NCI-H510A (cell line): Measurements from ENCODE around the gene RIPOR3.
"Not testable (repeated sequence)": the region's sequence is repeated elsewhere in the genome, so short reads cannot be mapped to it uniquely, and the experiment has no call there.

Experiments
- DNase-seq: peaks from one replicate; lab custom pipeline; 2025; lab: John Stamatoyannopoulos, UW

RIPOR3 gene

GRCh38 chr20:50574586-50574985 lies 116.8 kb downstream of the RIPOR3 start:
- DNase-seq = no peak

GRCh38 chr20:50574108-50574507 lies 117.2 kb downstream of the RIPOR3 start:
- DNase-seq = no peak

- peak; percentile 60 for DNase-seq
Measured at GRCh38 chr20:50572938-50573777, 118.2 kb downstream of the RIPOR3 start.

GRCh38 chr20:50571466-50571865 lies 119.9 kb downstream of the RIPOR3 start:
- DNase-seq = no peak

- DNase-seq = peak; percentile 38
Measured at GRCh38 chr20:50569864-50570836, 121.2 kb downstream of the RIPOR3 start.

GRCh38 chr20:50569487-50569863 lies 121.9 kb downstream of the RIPOR3 start:
- not testable (repeated sequence) for DNase-seq

GRCh38 chr20:50568549-50568942 lies 122.8 kb downstream of the RIPOR3 start:
- DNase-seq = no peak

- no peak for DNase-seq
Measured at GRCh38 chr20:50567860-50568548, 123.3 kb downstream of the RIPOR3 start.

GRCh38 chr20:50565871-50566270 lies 125.5 kb downstream of the RIPOR3 start:
- no peak for DNase-seq

GRCh38 chr20:50565383-50565782 lies 126.0 kb downstream of the RIPOR3 start:
- no peak for DNase-seq

GRCh38 chr20:50563133-50563944 lies 128.0 kb downstream of the RIPOR3 start:
- DNase-seq = peak; percentile 81

- DNase-seq = peak; percentile 96
Measured at GRCh38 chr20:50562262-50562701, 129.1 kb downstream of the RIPOR3 start.

- no peak for DNase-seq
Measured at GRCh38 chr20:50561379-50562078, 129.8 kb downstream of the RIPOR3 start.

GRCh38 chr20:50560867-50561266 lies 130.5 kb downstream of the RIPOR3 start:
- DNase-seq = no peak

- no peak for DNase-seq
Measured at GRCh38 chr20:50559856-50560638, 131.3 kb downstream of the RIPOR3 start.

GRCh38 chr20:50559149-50559548 lies 132.2 kb downstream of the RIPOR3 start:
- DNase-seq = no peak

- DNase-seq = no peak
Measured at GRCh38 chr20:50558483-50558925, 132.8 kb downstream of the RIPOR3 start.

- no peak for DNase-seq
Measured at GRCh38 chr20:50557549-50558134, 133.7 kb downstream of the RIPOR3 start.

- DNase-seq = no peak
Measured at GRCh38 chr20:50555662-50556061, 135.7 kb downstream of the RIPOR3 start.
